Measurements from ENCODE around the gene BPNT1. TPM values are rescaled to one million over a fixed set of nuclear protein-coding genes. Genes with fewer than 3 reads are reported as not detected.
A peak's percentile ranks its signal among the peaks of the same experiment; 100 is the strongest.

Gene BPNT1
- total RNA-seq, 1 experiment from 2014 or later = 13.6 TPM

DNA sequence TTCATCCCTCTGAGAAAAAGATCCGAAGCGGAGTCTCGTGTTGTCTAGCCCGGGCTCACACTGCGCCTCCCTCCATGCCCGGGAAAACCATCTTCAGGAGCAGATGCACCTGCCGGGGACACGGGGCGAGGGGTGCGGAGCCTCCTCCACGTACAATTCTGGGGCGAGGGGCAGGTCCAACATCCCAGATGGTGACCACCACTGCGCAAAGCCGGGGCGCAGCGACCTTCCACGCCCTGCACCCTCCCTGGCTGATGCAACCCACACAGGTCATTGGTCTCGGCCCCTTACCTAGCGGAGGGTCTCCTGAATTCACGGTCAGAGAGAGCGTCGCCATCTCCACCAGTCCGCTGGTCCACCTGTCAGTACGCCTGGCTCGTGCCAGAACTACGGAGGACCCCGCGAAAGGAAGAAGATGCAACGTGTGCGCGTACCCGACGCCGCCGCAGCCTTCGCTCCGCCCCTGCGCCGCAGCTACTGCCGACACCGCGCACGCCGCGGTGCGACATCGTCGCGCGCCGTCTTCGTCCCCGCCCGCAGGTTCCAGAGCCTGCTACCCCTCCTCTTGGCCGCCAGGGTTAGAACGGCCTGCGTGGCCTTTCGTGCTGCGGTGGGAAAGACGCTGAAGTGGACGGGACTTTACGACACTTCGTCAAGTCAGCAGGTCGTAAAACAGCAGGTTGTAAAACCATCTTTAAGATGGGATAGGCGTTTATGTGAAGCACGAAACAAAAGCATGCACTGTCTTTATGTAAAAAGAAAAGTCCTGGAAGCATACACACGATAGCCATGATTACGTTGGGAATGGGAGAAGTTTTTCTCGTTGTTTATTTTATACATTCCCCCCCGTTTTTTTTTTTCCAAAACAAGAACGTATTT, 43.3 kb downstream of the BPNT1 start, which contains the start of gene EPRS1:
TSS of gene EPRS1 (minus strand) at position 454 of the 879 bp plus-strand sequence. CDS start at position 337, 117 bp downstream.
- H3K4ac ChIP-seq (ENCODE audit: low read depth, low read length) = peak within 1 kb of the TSS; percentile 73; the same call in 1 of the 2 replicates
- Mint-ChIP-seq H3K27me3 (ENCODE audit: low read depth) (no peaks in the 10 kb centered on the region), H3K36me3 (ENCODE audit: insufficient read depth in 1 of 3, low read depth in 3 of 3) (peaks cover 0 to 8% (median 0%) of the 10 kb centered on the region in 3 experiments; a peak in 4 of 7 replicates), H3K4me3 (peak within 1 kb of the TSS; percentile 87 to 93), H3K9me3 (no peaks in the 10 kb centered on the region), H3K4me1 (peaks cover 6 to 11% of the 10 kb centered on the region in 2 experiments; a peak in 3 of 4 replicates), H3K27ac (peak within 1 kb of the TSS; percentile 95 to 97 (median 96))
- no peak within 1 kb of the TSS for H3K27ac ChIP-seq (ENCODE audit: insufficient read length, low read depth, low read length)
- H3K9ac ChIP-seq (ENCODE audit: extremely low read depth, insufficient read length, low read length) = peak within 1 kb of the TSS; percentile 73
- no peak within 1 kb of the TSS for H2AK5ac ChIP-seq (ENCODE audit: insufficient read length, low read length)
- H3K23ac ChIP-seq (ENCODE audit: insufficient read length, low read depth, low read length) = no peak within 1 kb of the TSS
- peaks cover 14% of the 10 kb centered on the region; the same call in 1 of the 2 replicates for H3K79me2 ChIP-seq (ENCODE audit: insufficient read depth, low read length)
- no peak within 1 kb of the TSS for H3T11ph ChIP-seq (ENCODE audit: low read length)
- no peak within 1 kb of the TSS for H3K56ac ChIP-seq (ENCODE audit: insufficient read length, low read depth, low read length)
- no peaks in the 10 kb centered on the region for H3K27me3 ChIP-seq (ENCODE audit: insufficient read depth, low read length)
- no peaks in the 10 kb centered on the region for H3K4me1 ChIP-seq (ENCODE audit: insufficient read depth, low read length)
- no peak within 1 kb of the TSS for H2BK20ac ChIP-seq (ENCODE audit: low read depth, low read length, poor library complexity, severe bottlenecking)
- H2BK120ac ChIP-seq (ENCODE audit: low read depth, low read length, poor library complexity, severe bottlenecking) = no peak within 1 kb of the TSS
- H2BK5ac ChIP-seq (ENCODE audit: insufficient read length, low read length) = no peak within 1 kb of the TSS
- no peak within 1 kb of the TSS for H4K8ac ChIP-seq (replicated peaks; ENCODE audit: insufficient read length, low read depth, low read length)
- H2BK12ac ChIP-seq (ENCODE audit: insufficient read length, low read depth, low read length) = no peak within 1 kb of the TSS
- peak within 1 kb of the TSS; percentile 24 for H3K14ac ChIP-seq (ENCODE audit: insufficient read depth, low read length)
- H2BK15ac ChIP-seq (ENCODE audit: low read depth, low read length) = no peak within 1 kb of the TSS
- TF ChIP-seq, protein P1, sequence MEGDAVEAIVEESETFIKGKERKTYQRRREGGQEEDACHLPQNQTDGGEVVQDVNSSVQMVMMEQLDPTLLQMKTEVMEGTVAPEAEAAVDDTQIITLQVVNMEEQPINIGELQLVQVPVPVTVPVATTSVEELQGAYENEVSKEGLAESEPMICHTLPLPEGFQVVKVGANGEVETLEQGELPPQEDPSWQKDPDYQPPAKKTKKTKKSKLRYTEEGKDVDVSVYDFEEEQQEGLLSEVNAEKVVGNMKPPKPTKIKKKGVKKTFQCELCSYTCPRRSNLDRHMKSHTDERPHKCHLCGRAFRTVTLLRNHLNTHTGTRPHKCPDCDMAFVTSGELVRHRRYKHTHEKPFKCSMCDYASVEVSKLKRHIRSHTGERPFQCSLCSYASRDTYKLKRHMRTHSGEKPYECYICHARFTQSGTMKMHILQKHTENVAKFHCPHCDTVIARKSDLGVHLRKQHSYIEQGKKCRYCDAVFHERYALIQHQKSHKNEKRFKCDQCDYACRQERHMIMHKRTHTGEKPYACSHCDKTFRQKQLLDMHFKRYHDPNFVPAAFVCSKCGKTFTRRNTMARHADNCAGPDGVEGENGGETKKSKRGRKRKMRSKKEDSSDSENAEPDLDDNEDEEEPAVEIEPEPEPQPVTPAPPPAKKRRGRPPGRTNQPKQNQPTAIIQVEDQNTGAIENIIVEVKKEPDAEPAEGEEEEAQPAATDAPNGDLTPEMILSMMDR (conservative IDR thresholded peaks at IDR 0.05) = peak; percentile 76
- H3K4me2 ChIP-seq (ENCODE audit: insufficient read depth, insufficient read length, low read length) = peak within 1 kb of the TSS; percentile 58
- H4K20me1 ChIP-seq (ENCODE audit: control insufficient read depth, insufficient read depth, insufficient read length) = no peaks in the 10 kb centered on the region
- no peak within 1 kb of the TSS for H4K91ac ChIP-seq (ENCODE audit: insufficient read length, low read depth, low read length)
- no peaks in the 10 kb centered on the region for H3K9me3 ChIP-seq (ENCODE audit: control insufficient read depth, low read depth, low read length)
- DNase-seq = peak; percentile 98
- peak within 1 kb of the TSS; percentile 75 for H4K5ac ChIP-seq (ENCODE audit: insufficient read length, low read depth, low read length)
- WGBS (ENCODE audit: extremely low coverage, insufficient read length, low lambda C conversion rate) = no CpG with 5 or more reads among the region's 71 CpGs
- H3K23me2 ChIP-seq (ENCODE audit: insufficient read length, low read depth, low read length, poor library complexity, severe bottlenecking) = no peaks in the 10 kb centered on the region
- H3K18ac ChIP-seq (ENCODE audit: insufficient read length, low read depth, low read length) = no peak within 1 kb of the TSS
- H2AFZ ChIP-seq (ENCODE audit: low read length) = no peak within 1 kb of the TSS
- H3K79me1 ChIP-seq (ENCODE audit: insufficient read depth, low read depth, low read length, poor library complexity, severe bottlenecking) = peaks cover 3% of the 10 kb centered on the region

Data from H9 (cell line).